Activated CD4-positive, alpha-beta memory T cell treated with anti-CD3 and anti-CD28 coated beads, Interleukin-2, amount 10 ng/mL, durations not matched to agents 7 days and 5 days (primary cell): ENCODE measurements around the gene TSFM. TPM values are rescaled to one million over a fixed set of nuclear protein-coding genes. Genes with fewer than 3 reads are reported as not detected.

Source experiments
- CTCF ChIA-PET: fragments of 350-600 bp; sonication (Branson Sonifier 250); formaldehyde crosslinking; loops from one replicate; lab custom pipeline; 2021; ENCODE audit warnings: antibody characterized with exemption, inconsistent platforms; lab: Charles Lee
- POLR2A ChIA-PET: fragments of 350-600 bp; sonication (Branson Sonifier 250); formaldehyde crosslinking; loops from one replicate; lab custom pipeline; 2021; ENCODE audit warnings: antibody characterized with exemption; lab: Charles Lee
- DNase-seq: peaks from one replicate; pipeline ENCODE4 v3.0.0-alpha.2; 2020
- H3K27ac Mint-ChIP-seq: one replicate; pipeline ENCODE4 v1.8.0; 2021; ENCODE audit warnings: mild to moderate bottlenecking, mixed read lengths
- H3K27me3 Mint-ChIP-seq: one replicate; pipeline ENCODE4 v1.8.0; 2021; ENCODE audit warnings: mixed read lengths
- H3K36me3 Mint-ChIP-seq: one replicate; pipeline ENCODE4 v1.8.0; 2021; ENCODE audit warnings: low read depth, mixed read lengths
- H3K4me1 Mint-ChIP-seq: one replicate; pipeline ENCODE4 v1.8.0; 2021; ENCODE audit warnings: mixed read lengths
- H3K4me3 Mint-ChIP-seq: one replicate; pipeline ENCODE4 v1.8.0; 2021; ENCODE audit warnings: mild to moderate bottlenecking, mixed read lengths
- H3K9me3 Mint-ChIP-seq: one replicate; pipeline ENCODE4 v1.8.0; 2021; ENCODE audit warnings: mixed read lengths
- total RNA-seq, 2 experiments: library from RNA; stranded (reverse); gene quantifications; one replicate each; pipeline ENCODE4 v1.2.3, GENCODE V29; 2021

TSFM gene
- total RNA-seq, 2 experiments from 2014 or later, result 28.9 to 31.5 TPM

DNA sequence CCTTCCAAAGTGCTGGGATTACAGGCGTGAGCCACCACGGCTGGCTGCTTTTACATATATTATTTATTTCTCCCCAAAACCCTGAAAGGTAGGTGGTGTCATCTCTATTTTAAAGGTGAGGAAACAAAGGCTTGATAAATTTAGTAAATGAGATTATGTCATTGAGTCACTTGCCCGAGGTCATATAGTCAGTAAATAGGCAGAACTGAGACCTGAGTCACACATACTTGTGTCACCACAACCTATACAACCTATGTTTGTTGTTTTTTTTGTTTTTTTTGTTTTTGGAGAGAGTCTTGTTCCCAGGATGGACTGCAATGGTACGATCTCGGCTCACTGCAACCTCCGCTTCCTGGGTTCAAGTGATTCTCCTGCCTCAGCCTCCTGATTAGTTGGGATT, 12.8 kb downstream of the TSFM start:
- DNase-seq, result no peak
- H3K27me3 Mint-ChIP-seq, result no peaks in the 10 kb centered on the region
- H3K9me3 Mint-ChIP-seq, result no peaks in the 10 kb centered on the region
- H3K4me1 Mint-ChIP-seq, result peaks cover 7% of the 10 kb centered on the region
- no peak overlapping the region for H3K27ac Mint-ChIP-seq
- H3K4me3 Mint-ChIP-seq, result no peak overlapping the region
- POLR2A ChIA-PET, result no interaction called here
- CTCF ChIA-PET, result no interaction called here
- peaks cover 37% of the 10 kb centered on the region for H3K36me3 Mint-ChIP-seq

DNA sequence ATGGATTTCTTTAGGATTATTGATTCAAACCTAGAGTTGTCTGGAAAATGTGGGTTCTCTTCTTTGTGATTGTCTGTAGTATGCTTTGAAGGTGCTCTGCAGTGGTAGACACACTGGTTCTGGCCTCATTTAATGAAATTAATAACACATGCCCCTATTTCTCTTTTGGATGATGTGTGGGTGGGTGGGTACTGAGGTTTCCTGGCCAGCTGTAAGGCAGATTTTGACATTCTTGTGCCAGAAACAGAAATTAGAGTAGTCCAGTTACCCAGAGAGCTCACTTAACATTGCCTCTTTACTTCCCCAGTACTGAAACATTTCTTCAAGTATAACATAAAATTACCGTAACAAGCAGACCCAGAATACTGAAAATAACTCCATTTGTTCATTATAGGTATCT, 14.4 kb downstream of the TSFM start:
- peaks cover 36% of the 10 kb centered on the region for H3K36me3 Mint-ChIP-seq
- peaks cover 7% of the 10 kb centered on the region for H3K4me1 Mint-ChIP-seq
- no peak overlapping the region for H3K27ac Mint-ChIP-seq
- no peaks in the 10 kb centered on the region for H3K9me3 Mint-ChIP-seq
- H3K27me3 Mint-ChIP-seq, result no peaks in the 10 kb centered on the region
- ChIA-PET CTCF (interaction anchor here (2.8 kb wide), 1 partner anchor 14 kb away, joined by 8 read pairs; the partner anchor contains the start of gene TSFM), POLR2A (interaction anchor here (1.6 kb wide), 1 partner anchor 21 kb away, joined by 3 read pairs; the partner anchor contains the start of gene AVIL)
- DNase-seq, result no peak
- H3K4me3 Mint-ChIP-seq, result no peak overlapping the region

DNA sequence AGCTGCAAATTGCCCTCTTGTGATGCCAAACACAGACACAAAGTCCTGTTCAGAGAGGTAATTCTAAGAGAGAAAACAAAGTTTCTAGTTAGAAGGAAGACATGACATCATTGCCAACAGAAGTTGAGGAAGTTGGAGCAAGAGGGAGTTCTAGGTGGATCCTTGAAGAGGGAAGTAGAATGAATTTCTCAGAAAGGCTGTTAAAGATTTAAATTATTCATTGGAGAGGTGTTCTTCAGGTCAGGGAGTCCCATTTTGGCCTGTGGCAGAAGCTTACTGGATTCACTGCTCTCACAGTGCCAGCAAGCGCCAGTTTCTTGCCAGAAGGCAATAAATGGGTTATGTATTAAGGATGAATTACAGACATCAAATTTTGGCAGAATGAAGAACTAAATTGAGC, 15.3 kb downstream of the TSFM start:
- H3K4me1 Mint-ChIP-seq, result peaks cover 7% of the 10 kb centered on the region
- H3K9me3 Mint-ChIP-seq, result no peaks in the 10 kb centered on the region
- POLR2A ChIA-PET, result interaction anchor here (1.1 kb wide), 1 partner anchor 101 kb away, joined by 3 read pairs; no protein-coding TSS in a partner anchor
- CTCF ChIA-PET, result interaction anchor here (2.4 to 2.8 kb wide), 2 partner anchors 15 to 107 kb away, joined by 7 to 8 read pairs; partner anchors contain the start of gene TSFM
- no peaks in the 10 kb centered on the region for H3K27me3 Mint-ChIP-seq
- no peak for DNase-seq
- no peak overlapping the region for H3K27ac Mint-ChIP-seq
- no peak overlapping the region for H3K4me3 Mint-ChIP-seq
- H3K36me3 Mint-ChIP-seq, result peaks cover 33% of the 10 kb centered on the region

DNA sequence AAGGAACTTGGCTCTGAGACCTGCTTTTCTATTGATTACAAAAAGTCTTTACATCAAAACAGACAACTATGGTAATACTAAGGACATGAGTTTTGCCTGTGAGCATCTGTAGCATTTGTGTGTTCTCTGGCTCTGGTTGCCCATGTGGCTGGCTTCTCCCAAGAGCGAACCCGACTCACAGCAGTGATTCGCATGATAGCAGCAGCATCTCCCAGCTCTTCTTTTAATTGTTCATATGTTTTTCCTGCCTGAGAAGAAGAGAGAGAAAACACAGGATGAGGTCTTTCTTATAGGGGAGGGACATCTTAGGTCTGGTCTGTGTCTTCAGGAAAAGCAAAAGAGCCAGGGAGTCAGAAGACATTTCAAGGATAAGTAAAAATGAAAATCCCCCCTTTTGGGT, 18.4 kb downstream of the TSFM start:
- peaks cover 25% of the 10 kb centered on the region for H3K36me3 Mint-ChIP-seq

DNA sequence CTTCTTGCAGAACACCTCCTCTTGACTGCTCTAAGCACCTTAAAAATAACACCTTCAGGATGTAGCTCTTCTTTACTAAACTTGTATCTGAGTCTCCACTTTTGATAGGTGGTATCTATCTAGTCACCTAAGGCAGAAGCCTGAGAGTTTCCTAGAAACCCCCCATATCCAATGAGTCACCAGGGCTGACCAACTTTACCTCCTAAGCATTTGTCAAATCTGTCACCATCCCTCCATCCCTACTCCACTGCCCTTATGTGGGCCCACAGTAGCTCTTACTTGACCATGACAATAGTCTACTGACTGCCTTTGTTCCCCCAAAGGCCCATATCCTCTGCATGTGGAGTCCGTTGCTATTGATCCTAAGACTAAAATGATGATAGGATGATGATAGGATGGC, 20.0 kb downstream of the TSFM start:
- Mint-ChIP-seq H3K27ac (no peak overlapping the region), H3K27me3 (no peaks in the 10 kb centered on the region), H3K4me3 (no peak overlapping the region), H3K4me1 (no peaks in the 10 kb centered on the region), H3K9me3 (no peaks in the 10 kb centered on the region), H3K36me3 (peaks cover 13% of the 10 kb centered on the region)
- CTCF ChIA-PET, result interaction anchor here (0.7 to 4.0 kb wide), 22 partner anchors 8 to 129 kb away, joined by 3 to 55 read pairs (median 4); partner anchors contain the start of genes AVIL and TSFM
- DNase-seq, result no peak
- POLR2A ChIA-PET, result interaction anchor here (0.7 to 1.9 kb wide), 5 partner anchors 9 to 102 kb away, joined by 3 to 6 read pairs (median 4); partner anchors contain the start of gene TSFM

More for the DNA sequence above, 18.4 kb downstream of the TSFM start:
- H3K27ac Mint-ChIP-seq, result no peak overlapping the region
- no peak overlapping the region for H3K4me3 Mint-ChIP-seq
- no peak for DNase-seq
- no peaks in the 10 kb centered on the region for H3K9me3 Mint-ChIP-seq
- H3K27me3 Mint-ChIP-seq, result no peaks in the 10 kb centered on the region
- ChIA-PET CTCF (interaction anchor here (2.3 kb wide), 1 partner anchor 29 kb away, joined by 9 read pairs; no protein-coding TSS in a partner anchor), POLR2A (no interaction called here)
- no peaks in the 10 kb centered on the region for H3K4me1 Mint-ChIP-seq

DNA sequence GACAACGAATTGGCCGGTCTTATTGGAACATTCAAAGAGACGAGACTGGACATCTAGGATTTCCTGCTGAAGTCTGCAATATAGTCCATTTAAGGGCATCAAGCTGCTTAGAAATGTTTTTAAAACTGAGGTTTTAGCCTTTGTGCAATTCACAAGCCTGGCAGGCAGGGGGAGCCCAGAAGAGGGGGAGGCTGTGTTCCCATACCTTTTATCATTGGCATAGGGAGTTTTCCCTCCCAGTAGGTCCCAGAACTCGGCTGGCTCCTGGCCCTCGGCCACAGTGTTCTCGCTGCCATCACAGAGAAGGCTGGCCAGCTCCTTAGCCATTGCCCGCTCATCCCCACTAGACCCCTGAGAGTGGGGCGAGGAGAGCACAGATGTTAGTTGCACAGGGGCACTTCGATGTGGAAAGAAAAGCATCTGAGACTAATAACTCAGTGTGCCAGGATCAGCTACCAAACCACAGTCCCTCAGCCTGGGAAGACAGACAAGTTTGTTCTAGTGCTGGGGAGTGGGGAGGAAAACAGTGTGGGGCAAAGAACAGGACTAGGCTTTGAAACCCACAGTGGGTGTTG, 20.8 kb downstream of the TSFM start:
- DNase-seq, result peak; percentile 30
- Mint-ChIP-seq H3K4me1 (no peaks in the 10 kb centered on the region), H3K9me3 (no peaks in the 10 kb centered on the region), H3K4me3 (no peak overlapping the region), H3K27me3 (no peaks in the 10 kb centered on the region), H3K36me3 (peaks cover 10% of the 10 kb centered on the region), H3K27ac (no peak overlapping the region)
- CTCF ChIA-PET, result interaction anchor here (0.7 to 4.0 kb wide), 20 partner anchors 9 to 128 kb away, joined by 3 to 55 read pairs (median 5); partner anchors contain the start of genes AVIL and TSFM
- POLR2A ChIA-PET, result interaction anchor here (0.9 to 1.9 kb wide), 3 partner anchors 40 to 102 kb away, joined by 3 to 6 read pairs (median 4); no protein-coding TSS in a partner anchor

DNA sequence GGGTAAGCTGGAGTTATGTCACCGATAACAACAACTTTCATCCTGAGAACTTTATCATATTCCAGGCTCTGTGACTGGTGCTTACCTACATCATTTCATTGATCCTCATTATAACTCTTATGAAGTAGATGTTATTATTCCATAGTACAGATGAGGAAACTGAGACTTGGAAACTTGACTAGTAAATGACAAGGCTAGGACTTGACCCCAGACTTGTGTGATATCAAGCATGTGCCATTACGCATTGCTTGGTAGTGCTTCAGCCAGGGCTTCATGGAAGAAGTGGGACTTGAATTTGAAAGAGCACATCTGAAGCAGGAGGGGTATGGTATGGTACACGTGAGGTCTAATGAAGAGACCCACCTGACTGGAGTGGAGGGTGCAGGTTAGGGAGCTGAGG, 24.1 kb downstream of the TSFM start:
- CTCF ChIA-PET, result interaction anchor here (1.6 kb wide), 1 partner anchor 99 kb away, joined by 6 read pairs; no protein-coding TSS in a partner anchor
- H3K4me3 Mint-ChIP-seq, result no peak overlapping the region
- POLR2A ChIA-PET, result no interaction called here
- H3K9me3 Mint-ChIP-seq, result no peaks in the 10 kb centered on the region
- H3K27me3 Mint-ChIP-seq, result no peaks in the 10 kb centered on the region
- DNase-seq, result no peak
- no peak overlapping the region for H3K27ac Mint-ChIP-seq
- H3K36me3 Mint-ChIP-seq, result peaks cover 3% of the 10 kb centered on the region
- no peaks in the 10 kb centered on the region for H3K4me1 Mint-ChIP-seq

DNA sequence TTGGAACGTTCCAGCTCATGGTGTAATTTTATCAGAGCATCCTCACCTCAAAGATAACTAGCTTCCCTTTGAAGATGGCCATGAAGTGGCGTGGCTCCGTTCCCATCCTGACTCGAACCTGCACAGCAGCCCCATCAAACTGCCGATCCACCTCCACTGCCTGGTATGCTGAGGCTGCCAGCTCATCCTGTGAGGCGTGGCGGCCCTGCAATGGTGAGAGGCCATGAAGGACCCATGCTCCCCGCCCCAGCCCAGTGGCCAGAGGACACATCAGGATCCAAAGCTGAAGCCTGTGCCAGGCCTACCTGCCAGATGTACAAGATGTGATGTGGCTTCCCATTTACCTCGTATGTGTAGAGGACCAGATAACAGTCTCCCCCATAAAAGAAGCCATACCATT, 24.7 kb downstream of the TSFM start:
- Mint-ChIP-seq H3K4me1 (no peaks in the 10 kb centered on the region), H3K9me3 (no peaks in the 10 kb centered on the region), H3K4me3 (no peak overlapping the region), H3K27me3 (no peaks in the 10 kb centered on the region), H3K27ac (no peak overlapping the region), H3K36me3 (peaks cover 3% of the 10 kb centered on the region)
- ChIA-PET POLR2A (no interaction called here), CTCF (interaction anchor here (1.6 kb wide), 1 partner anchor 98 kb away, joined by 6 read pairs; no protein-coding TSS in a partner anchor)
- DNase-seq, result no peak

DNA sequence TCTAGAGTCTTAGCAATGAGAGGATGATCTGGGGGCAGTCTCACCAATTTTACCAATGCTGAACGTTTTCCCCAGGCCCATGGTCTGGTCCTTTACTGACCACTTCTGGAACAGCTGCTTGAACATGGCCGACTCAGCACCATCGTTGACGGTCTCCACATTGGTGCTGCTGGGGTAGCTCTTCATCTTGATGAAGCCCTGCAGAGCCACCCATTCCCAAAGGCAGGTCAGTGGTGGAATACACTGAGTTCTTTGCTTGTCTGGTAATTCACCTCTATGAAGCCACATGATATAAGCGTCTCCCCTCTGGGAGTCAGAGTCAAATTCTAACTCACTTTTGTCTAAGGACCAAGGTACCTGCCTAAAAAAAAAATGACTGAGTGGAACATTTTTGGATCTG, 25.8 kb downstream of the TSFM start:
- no peaks in the 10 kb centered on the region for H3K36me3 Mint-ChIP-seq
- no peak overlapping the region for H3K4me3 Mint-ChIP-seq
- no peak for DNase-seq
- ChIA-PET CTCF (no interaction called here), POLR2A (interaction anchor here (0.7 kb wide), 1 partner anchor 109 kb away, joined by 3 read pairs; no protein-coding TSS in a partner anchor)
- no peak overlapping the region for H3K27ac Mint-ChIP-seq
- no peaks in the 10 kb centered on the region for H3K27me3 Mint-ChIP-seq
- H3K4me1 Mint-ChIP-seq, result peaks cover 4% of the 10 kb centered on the region
- H3K9me3 Mint-ChIP-seq, result no peaks in the 10 kb centered on the region

DNA sequence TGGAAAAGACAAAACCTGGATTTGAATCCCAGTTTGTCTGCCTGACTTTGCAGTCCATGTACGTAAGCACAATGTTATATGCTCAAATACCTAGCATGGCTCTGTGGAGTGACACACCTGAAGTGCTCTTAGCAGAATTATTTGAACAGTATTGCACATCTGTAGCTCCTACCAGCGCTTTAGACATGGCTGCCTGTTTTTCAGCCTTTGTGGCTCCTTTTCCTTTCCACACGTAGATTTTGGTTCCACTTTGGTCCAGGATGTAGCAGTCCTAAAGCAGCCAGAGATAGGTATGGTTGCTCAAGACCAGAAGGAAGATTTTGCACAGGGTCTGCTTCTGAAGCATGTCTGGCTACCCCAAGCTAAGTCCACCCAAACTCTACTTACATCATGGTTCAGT, 26.8 kb downstream of the TSFM start:
- Mint-ChIP-seq H3K27me3 (no peaks in the 10 kb centered on the region), H3K4me3 (no peak overlapping the region), H3K9me3 (no peaks in the 10 kb centered on the region), H3K36me3 (no peaks in the 10 kb centered on the region), H3K4me1 (peaks cover 4% of the 10 kb centered on the region), H3K27ac (no peak overlapping the region)
- ChIA-PET CTCF (no interaction called here), POLR2A (no interaction called here)
- DNase-seq, result no peak

DNA sequence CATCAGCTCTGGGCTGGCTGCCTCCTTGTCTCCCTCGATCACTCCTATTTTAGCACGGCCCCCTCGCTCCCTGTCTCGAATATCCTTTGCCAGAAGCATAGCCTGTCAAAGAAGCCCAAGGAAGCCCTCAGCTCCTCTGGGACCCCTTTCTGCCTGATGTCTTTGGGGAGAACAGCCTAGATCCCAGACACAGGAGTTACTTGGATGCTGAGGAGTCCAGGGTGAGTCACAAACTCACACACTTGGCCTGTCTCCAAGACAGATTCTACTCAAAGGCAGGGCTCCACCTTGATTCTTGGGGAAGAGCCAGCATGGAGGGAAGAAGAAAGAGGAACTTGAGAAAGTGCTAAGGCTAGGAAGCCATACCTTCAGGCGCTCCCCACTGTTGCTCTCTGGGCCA, 27.9 kb downstream of the TSFM start:
- CTCF ChIA-PET, result no interaction called here
- H3K4me1 Mint-ChIP-seq, result peaks cover 4% of the 10 kb centered on the region

DNA sequence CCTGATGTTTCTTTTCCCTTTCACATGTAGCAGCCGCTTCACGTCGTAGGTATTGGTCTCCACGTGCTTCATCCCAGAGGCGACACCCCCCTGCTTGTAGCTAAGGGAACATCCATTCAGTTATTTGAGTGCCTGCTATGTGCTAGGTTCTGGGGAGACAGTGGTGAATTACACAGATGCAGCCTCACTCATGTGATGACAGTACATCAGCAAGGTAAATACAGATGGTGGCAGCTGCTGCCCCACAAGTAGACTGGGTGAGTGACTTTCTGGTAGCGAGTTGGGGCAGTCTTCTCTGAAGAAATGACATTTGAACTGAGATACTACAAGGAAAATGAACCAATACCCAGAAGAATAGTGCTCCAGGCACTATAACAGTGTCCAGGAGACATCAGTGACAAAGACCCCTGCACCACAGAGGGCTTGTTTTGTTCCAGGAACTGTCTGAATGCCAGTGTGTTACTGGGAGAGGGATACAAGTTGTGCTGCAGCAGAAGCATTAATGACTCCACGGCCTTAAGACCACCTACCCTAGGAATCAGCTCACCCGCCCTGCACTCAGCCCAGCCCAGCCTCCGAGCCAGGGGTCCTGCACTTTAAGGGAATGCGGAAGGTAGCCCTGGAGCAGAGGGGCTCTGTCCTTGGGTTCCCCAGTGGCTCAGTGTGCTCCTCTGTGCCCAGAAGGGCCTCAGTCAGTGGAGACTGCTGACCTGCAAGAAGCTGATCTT, 28.6 kb downstream of the TSFM start:
- H3K4me1 Mint-ChIP-seq, result peaks cover 4% of the 10 kb centered on the region
- H3K4me3 Mint-ChIP-seq, result no peak overlapping the region
- H3K27me3 Mint-ChIP-seq, result no peaks in the 10 kb centered on the region
- no peaks in the 10 kb centered on the region for H3K36me3 Mint-ChIP-seq
- no peak for DNase-seq
- H3K27ac Mint-ChIP-seq, result no peak overlapping the region
- CTCF ChIA-PET, result interaction anchor here (0.5 to 2.3 kb wide), 4 partner anchors 9 to 101 kb away, joined by 3 to 7 read pairs (median 4); no protein-coding TSS in a partner anchor
- POLR2A ChIA-PET, result no interaction called here
- H3K9me3 Mint-ChIP-seq, result no peaks in the 10 kb centered on the region

More for the DNA sequence above, 27.9 kb downstream of the TSFM start:
- POLR2A ChIA-PET, result no interaction called here
- no peaks in the 10 kb centered on the region for H3K9me3 Mint-ChIP-seq
- no peak overlapping the region for H3K27ac Mint-ChIP-seq
- H3K36me3 Mint-ChIP-seq, result no peaks in the 10 kb centered on the region
- H3K27me3 Mint-ChIP-seq, result no peaks in the 10 kb centered on the region
- DNase-seq, result no peak
- H3K4me3 Mint-ChIP-seq, result no peak overlapping the region
